Spleen (tissue), 11 donors: Measurements from ENCODE around the gene MPIG6B. TPM values are rescaled to one million over a fixed set of nuclear protein-coding genes. Genes with fewer than 3 reads are reported as not detected.

Experiments used
- DNase-seq: peaks from one replicate; pipeline ENCODE4 v3.0.0-alpha.2; 2020
- H3K27ac ChIP-seq, 8 donors: fragments of 200-600 bp; sonication (generic) in 7 of 8; 1 replicate in 4 of 8; 2 replicates in 4 of 8; pipeline versions ENCODE4 v1.5.0 to v1.8.0; 2016 to 2021; ENCODE audit warnings: inconsistent platforms in 4 of 8, mild to moderate bottlenecking in 4 of 8, moderate library complexity in 1 of 8
- H3K27me3 ChIP-seq, 7 donors: fragments of 200-600 bp; sonication (generic) in 6 of 7; replicated peaks in 1 of 7; 1 replicate in 4 of 7; 2 replicates in 3 of 7; pipeline versions ENCODE4 v1.5.0 to v1.8.0; 2016 to 2021; ENCODE audit warnings: inconsistent platforms in 3 of 7, mild to moderate bottlenecking in 1 of 7
- H3K36me3 ChIP-seq, 6 donors: fragments of 200-600 bp; sonication (generic) in 5 of 6; 1 replicate in 4 of 6; 2 replicates in 2 of 6; pipeline versions ENCODE4 v1.5.0 to v1.8.0; 2016 to 2021; ENCODE audit warnings: inconsistent platforms in 2 of 6
- H3K4me1 ChIP-seq, 6 donors: fragments of 200-600 bp; sonication (generic) in 5 of 6; 1 replicate in 3 of 6; 2 replicates in 3 of 6; pipeline versions ENCODE4 v1.5.0 to v1.8.0; 2016 to 2021; ENCODE audit warnings: inconsistent platforms in 3 of 6
- H3K4me3 ChIP-seq, 8 donors: fragments of 200-600 bp; sonication (generic) in 7 of 8; 1 replicate in 4 of 8; 2 replicates in 4 of 8; pipeline versions ENCODE4 v1.5.0 to v1.8.0; 2016 to 2021; ENCODE audit warnings: inconsistent platforms in 4 of 8, mild to moderate bottlenecking in 4 of 8, moderate library complexity in 2 of 8
- H3K9me3 ChIP-seq, 8 donors: fragments of 200-600 bp; sonication (generic) in 7 of 8; 1 replicate in 4 of 8; 2 replicates in 4 of 8; pipeline versions ENCODE4 v1.5.0 to v1.8.0; 2016 to 2021; ENCODE audit warnings: inconsistent platforms in 4 of 8
- CTCF ChIP-seq, 11 experiments: fragments of 200-600 bp in 7 of 11; fragments of 450-650 bp in 4 of 11; sonication (generic) in 4 of 11; IDR thresholded peaks in 8 of 11; conservative IDR thresholded peaks in 3 of 11; 1 replicate in 7 of 11; 2 replicates in 4 of 11; pipeline versions ENCODE4 v1.4.0 to v1.8.0; 2016 to 2021; ENCODE audit warnings: antibody characterized with exemption in 11 of 11, inconsistent platforms in 4 of 11, mild to moderate bottlenecking in 1 of 11
- POLR2A ChIP-seq, 3 donors: fragments of 450-650 bp; IDR thresholded peaks; one replicate each; pipeline ENCODE4 v1.5.1; 2017; ENCODE audit warnings: antibody characterized with exemption in 3 of 3, mild to moderate bottlenecking in 1 of 3
- POLR2AphosphoS5 ChIP-seq, 3 donors: sonication (generic); formaldehyde crosslinking; IDR thresholded peaks; one replicate each; pipeline ENCODE4 v1.5.1; 2017; ENCODE audit warnings: antibody characterized with exemption in 3 of 3
- WGBS, 5 donors: extraction: QIAGEN DNeasy Blood & Tissue Kit in 3 of 5; methylation state at CpG; one replicate each; pipeline versions ENCODE4 v1.1.5 to v1.1.7; 2013 to 2018; 5-methylcytosine and 5-hydroxymethylcytosine counted together
- intact Hi-C: fragments of 100-400 bp; cut with DNase I; formaldehyde crosslinking; loops from one replicate; pipeline ENCODE4 v1.15.0; 2023; ENCODE audit warnings: low total_unique reads
- polyA plus RNA-seq, 3 donors: library from polyadenylated mRNA; stranded (reverse); fragments of 200-250 nt; gene quantifications; one replicate each; pipeline ENCODE4 v1.2.1, GENCODE V29; 2013
- total RNA-seq, 7 donors: library from RNA; depleted of rRNA in 3 of 7; stranded (reverse); fragments of >200 nt in 3 of 7; fragmentation: NEBNext Ultra II Directional in 4 of 7; extraction: Animal tissue kit (Norgen Biotek cat#: 25700) in 4 of 7; gene quantifications; one replicate each; pipeline versions ENCODE4 v1.1.0 to v1.2.1, GENCODE V29; 2016 to 2021
- donor health status: healthy with polysubstance abuse.
- donor health status: DM: no; HTN: no; CAD: no; lungs with moderate emphysema.
- donor health status: DM: no; HTN: no; CAD: no.
- donor health status: Bipolar disorder and iron deficiency.
- donor health status: healthy.
- donor health status: DM: no; HTN: no; CAD: no.
- donor health status: DM: yes; HTN: yes; CAD: no.

The MPIG6B gene
- total and polyA plus RNA-seq, 10 donors = 0.46 to 15.1 (median 9.3) TPM

DNA sequence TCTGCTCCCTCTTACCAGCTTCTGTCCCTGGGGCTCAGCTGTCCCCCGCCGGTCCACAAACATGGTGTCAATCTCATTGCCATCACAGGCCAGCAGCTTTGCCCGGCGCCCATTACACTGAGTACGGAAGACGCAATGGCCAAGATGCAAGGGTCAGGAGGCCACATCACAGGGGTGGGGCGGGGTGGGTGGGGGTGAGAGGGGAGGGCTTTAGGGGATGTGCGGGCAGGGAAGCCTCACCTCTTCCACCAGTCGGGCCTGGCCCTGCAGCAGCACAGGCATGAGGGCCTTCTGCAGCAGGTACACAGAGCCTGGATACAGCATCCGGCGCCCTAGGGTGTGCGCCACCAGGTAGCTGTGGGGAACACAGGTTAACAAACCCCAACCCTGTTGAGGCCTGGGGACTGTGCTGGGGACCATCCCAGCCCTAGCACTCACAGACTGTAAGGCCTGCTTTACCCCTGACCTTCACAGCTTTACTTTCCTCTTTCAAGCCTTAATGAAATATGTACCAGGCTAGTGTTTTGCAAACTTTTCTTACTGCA lies 31.5 kb upstream of the MPIG6B start:
- peaks cover 0 to 14% (median 9%) of the 10 kb centered on the region in 6 donors for H3K4me1 ChIP-seq

DNA sequence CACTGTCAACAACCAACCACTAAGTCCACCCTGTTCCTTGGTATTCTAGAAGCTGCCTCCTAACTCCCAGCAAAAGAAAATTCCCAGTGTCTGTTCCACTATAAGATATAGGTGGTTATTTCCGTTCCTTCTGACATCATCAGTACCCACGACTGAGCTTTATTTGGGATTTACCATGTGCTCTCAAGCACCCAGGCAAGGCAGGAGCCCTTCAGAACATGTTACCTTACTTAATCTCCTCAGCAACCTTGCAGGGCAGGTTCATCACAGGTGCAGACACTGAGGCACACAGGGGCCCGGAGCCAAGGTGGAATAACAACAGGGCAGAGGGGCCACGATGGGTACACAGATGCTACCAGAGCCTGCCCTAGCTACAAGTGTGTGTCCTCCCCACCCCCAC lies 30.8 kb upstream of the MPIG6B start:
- intact Hi-C loops = no loop called here
- H3K36me3 ChIP-seq = peaks cover 0 to 100% (median 98%) of the 10 kb centered on the region in 6 donors
- TF ChIP-seq POLR2A (IDR thresholded peaks at IDR 0.05) (no peak), CTCF (IDR thresholded peaks at IDR 0.05 in 8 of 11, conservative IDR thresholded peaks at IDR 0.05 in 3 of 11) (no peak), POLR2AphosphoS5 (IDR thresholded peaks at IDR 0.05) (no peak)

More for the DNA sequence above, 31.5 kb upstream of the MPIG6B start:
- H3K36me3 ChIP-seq = peaks cover 0 to 100% (median 99%) of the 10 kb centered on the region in 6 donors
- H3K4me3 ChIP-seq = no peak overlapping the region
- no peaks in the 10 kb centered on the region for H3K27me3 ChIP-seq
- DNase-seq = no peak
- intact Hi-C loops = no loop called here
- 91 to 97% (median 96%) methylated on average over 8 to 12 of the region's 12 CpGs for WGBS, 5 donors
- TF ChIP-seq POLR2A (IDR thresholded peaks at IDR 0.05) (no peak), CTCF (IDR thresholded peaks at IDR 0.05 in 8 of 11, conservative IDR thresholded peaks at IDR 0.05 in 3 of 11) (no peak)
- no peaks in the 10 kb centered on the region for H3K9me3 ChIP-seq
- H3K27ac ChIP-seq = no peak overlapping the region

DNA sequence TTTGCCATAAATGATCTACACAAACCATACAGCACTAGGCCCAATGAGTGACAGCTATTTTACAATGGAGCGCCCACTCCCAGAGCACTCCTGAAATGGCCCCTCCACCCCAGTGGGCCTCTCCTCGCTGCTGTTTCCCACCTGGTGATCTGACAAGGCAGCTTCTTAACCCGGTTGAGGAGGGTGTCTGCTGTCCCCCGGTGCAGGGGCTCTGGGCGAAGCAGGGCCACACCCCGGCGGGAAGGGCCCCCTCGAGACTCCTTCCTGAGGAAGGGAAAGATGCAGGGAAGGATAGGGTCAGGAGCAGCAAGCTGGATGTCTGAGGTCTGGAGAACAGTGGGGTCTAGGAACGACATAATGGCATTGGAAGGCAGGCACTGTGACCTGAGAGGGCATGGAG lies 30.3 kb upstream of the MPIG6B start:
- TF ChIP-seq POLR2A (IDR thresholded peaks at IDR 0.05) (no peak), CTCF (IDR thresholded peaks at IDR 0.05 in 8 of 11, conservative IDR thresholded peaks at IDR 0.05 in 3 of 11) (no peak), POLR2AphosphoS5 (IDR thresholded peaks at IDR 0.05) (no peak)
- Histone ChIP-seq H3K36me3 (peaks cover 0 to 100% (median 93%) of the 10 kb centered on the region in 6 donors), H3K4me3 (no peak overlapping the region), H3K4me1 (peaks cover 0 to 22% (median 13%) of the 10 kb centered on the region in 6 donors), H3K9me3 (no peaks in the 10 kb centered on the region), H3K27ac (no peak overlapping the region), H3K27me3 (no peaks in the 10 kb centered on the region)
- WGBS, 5 donors = 82 to 97% (median 92%) methylated on average over 9 of the region's 9 CpGs
- intact Hi-C loops = no loop called here
- DNase-seq = no peak

More for the DNA sequence above, 30.8 kb upstream of the MPIG6B start:
- 87 to 97% (median 92%) methylated on average over 4 of the region's 4 CpGs for WGBS, 5 donors
- no peaks in the 10 kb centered on the region for H3K27me3 ChIP-seq
- DNase-seq = no peak
- H3K27ac ChIP-seq = no peak overlapping the region
- no peaks in the 10 kb centered on the region for H3K9me3 ChIP-seq
- no peak overlapping the region for H3K4me3 ChIP-seq
- peaks cover 0 to 17% (median 10%) of the 10 kb centered on the region in 6 donors for H3K4me1 ChIP-seq

DNA sequence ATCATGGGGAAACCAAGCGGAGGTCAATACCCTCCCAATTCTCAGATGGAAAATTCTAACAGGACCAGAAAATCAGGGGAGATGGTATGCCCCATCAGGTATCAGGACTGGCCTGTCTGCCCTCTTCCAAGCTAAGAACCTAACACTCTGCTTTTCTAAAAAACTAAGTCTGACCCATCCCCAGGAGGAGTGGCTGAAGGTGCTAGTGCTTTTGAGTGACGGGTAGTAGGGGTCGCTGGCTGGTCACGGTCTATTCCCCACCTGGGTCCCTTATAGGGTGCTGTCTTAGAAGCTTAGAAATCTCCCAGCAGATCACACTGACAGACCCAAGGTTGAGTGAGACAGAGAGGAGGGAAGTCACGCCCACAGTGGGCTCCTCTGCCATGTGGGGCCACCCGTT lies 29.6 kb upstream of the MPIG6B start:
- Histone ChIP-seq H3K27me3 (no peaks in the 10 kb centered on the region), H3K4me1 (peaks cover 0 to 28% (median 14%) of the 10 kb centered on the region in 6 donors), H3K36me3 (peaks cover 0 to 100% (median 90%) of the 10 kb centered on the region in 6 donors), H3K27ac (no peak overlapping the region), H3K9me3 (no peaks in the 10 kb centered on the region), H3K4me3 (no peak overlapping the region)
- intact Hi-C loops = no loop called here
- 85 to 96% (median 91%) methylated on average over 5 to 6 of the region's 6 CpGs for WGBS, 5 donors
- DNase-seq = no peak
- TF ChIP-seq CTCF (IDR thresholded peaks at IDR 0.05 in 8 of 11, conservative IDR thresholded peaks at IDR 0.05 in 3 of 11) (no peak), POLR2AphosphoS5 (IDR thresholded peaks at IDR 0.05) (no peak), POLR2A (IDR thresholded peaks at IDR 0.05) (no peak)
